Stimulated activated CD8-positive, alpha-beta memory T cell treated with anti-CD3 and anti-CD28 coated beads, Interleukin-7, amount 100 ng/mL, for 4 hours (primary cell): ENCODE data around the gene B4GALNT1.
"Not testable (repeated sequence)": the region's sequence is repeated elsewhere in the genome, so short reads cannot be mapped to it uniquely, and the experiment has no call there.

Source experiments
- DNase-seq, 2 donors: peaks; one replicate each; pipeline ENCODE4 v3.0.0-alpha.2; 2020; ENCODE audit warnings: low read depth in 2 of 2

The B4GALNT1 gene

GRCh38 chr12:57637364-57637763 lies 4.4 kb upstream of the B4GALNT1 start:
- DNase-seq: no peak

- not testable (repeated sequence) for DNase-seq
These were observed 3.7 kb upstream of the B4GALNT1 start for GRCh38 chr12:57636731-57637130.

GRCh38 chr12:57632073-57632957 lies 686 bp downstream of the B4GALNT1 start:
- no peak for DNase-seq

GRCh38 chr12:57631566-57632072 lies 1.4 kb downstream of the B4GALNT1 start:
- DNase-seq: no peak

GRCh38 chr12:57630891-57631433 lies 2.0 kb downstream of the B4GALNT1 start:
- no peak for DNase-seq

- DNase-seq: no peak
These were observed 3.0 kb downstream of the B4GALNT1 start for GRCh38 chr12:57629897-57630471.

DNA sequence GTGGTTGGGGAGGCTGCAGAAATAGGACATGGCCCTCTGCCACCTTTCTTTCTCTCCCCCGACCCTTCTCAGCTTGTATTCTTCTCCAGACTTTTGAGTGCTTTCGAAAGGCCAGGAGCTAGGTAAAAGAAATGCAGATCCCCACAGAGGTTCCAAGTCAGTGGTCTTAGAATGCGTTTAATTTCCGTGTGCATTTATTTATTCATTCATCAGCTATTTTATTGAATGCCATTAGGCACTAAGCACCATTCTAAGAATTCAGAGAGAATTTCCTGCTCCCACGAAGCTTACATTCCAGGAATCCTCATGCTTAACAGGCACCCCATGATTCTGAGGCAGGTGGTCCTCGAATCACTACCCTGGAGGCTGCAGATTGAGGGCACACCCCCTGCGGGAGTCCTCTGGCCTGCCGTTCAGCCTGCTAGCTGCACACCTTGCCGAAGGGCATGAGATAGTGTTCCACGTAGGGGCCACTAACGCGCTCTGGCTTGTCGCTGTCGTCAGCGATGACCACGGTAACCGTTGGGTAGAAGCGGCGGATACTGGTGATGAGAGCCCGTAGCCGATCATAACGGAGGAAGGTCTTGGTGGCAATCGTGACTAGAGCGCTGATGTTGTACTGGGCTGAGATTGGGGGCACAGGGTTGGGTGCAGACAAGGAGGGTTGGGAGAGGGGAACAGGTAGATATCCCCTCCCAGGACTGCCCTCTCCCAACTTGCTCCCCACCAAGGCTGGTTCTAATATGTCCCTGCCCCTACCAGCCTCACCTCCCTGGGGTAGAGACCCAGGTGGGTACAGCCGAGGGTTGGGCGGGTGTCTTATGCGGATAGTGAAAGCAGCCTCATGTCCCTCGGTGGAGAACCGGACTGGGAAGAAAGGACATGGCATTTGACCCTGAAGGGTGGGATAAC lies 4.5 kb downstream of the B4GALNT1 start:
- no peak for DNase-seq

DNA sequence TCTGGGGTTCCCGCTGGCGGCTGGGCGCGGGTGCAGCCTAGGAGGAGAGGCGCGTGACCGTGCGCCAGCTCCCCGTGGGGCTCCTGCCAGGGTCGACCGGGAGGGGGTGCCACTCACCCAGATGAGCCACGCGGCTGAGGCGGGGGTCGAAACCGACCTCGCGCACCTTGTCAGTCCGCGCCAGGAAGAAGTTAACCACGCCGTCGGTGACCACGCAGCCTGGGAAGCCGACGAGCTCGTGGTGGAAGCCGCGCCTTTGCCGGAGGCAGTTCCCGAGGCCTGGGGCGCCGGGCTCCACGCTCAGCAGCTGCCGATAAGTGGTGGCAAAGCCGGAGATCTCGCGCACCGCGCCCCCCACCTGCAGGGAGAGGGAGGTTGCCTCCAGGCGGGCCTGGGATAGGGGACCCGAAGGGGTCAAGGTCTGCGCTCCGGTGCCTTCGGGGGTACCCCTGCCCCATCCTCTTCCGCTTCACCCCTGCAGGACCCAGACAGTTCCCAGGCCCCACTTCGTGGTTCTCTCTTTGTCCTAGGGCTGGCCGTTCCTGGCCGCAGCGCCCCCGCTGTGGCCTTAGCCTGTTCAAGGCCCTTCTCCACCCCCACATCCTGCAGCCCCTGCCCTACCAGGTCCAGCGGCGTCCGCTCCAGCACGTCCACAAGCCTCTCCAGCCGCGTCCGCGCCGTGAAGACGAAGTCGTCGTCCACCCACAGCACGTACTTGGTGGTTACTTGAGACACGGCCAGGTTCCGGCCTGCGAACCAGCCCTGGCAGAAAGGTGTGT lies 5.3 kb downstream of the B4GALNT1 start:
- no peak for DNase-seq

- no peak for DNase-seq
These were observed 6.0 kb downstream of the B4GALNT1 start for GRCh38 chr12:57626921-57627445.

DNA sequence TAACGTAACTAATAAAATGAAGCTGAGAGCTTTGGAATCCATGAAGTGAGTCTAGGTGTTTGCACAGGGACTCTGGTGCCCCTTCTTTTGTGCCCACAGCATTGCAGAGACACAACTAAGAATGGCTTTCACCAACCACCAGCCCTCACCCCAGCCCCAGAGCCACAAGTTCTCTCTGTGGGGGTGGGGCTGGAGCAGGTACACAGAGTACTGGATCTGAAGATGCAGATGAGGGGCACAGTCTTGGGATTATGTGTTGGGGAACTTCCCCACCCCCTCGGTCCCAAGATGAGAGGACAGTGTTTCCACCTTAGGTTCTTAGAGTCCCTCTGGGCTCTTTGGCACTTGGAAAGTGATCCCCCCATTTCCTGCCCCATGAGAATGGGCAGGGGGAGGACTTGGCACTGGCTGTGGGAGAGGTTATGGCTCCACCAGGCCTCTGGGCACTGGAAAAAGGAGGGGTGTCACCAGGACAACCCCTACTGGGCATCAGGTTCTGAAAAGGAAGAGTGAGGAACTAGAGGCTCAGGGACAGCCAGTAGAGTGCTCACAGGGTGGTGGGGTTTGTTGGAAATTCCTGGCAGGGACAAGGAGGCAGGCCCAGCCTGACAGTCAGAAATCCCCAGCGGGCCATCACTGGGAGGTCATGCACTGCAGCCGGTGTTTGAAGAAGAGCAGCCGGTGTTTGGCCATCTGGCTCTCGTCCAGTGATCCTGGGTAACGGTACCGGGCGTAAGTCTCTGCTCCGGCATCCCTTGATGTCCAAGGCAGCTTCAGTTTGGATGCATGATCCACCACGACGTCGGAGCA lies 6.7 kb downstream of the B4GALNT1 start:
- no peak for DNase-seq

DNA sequence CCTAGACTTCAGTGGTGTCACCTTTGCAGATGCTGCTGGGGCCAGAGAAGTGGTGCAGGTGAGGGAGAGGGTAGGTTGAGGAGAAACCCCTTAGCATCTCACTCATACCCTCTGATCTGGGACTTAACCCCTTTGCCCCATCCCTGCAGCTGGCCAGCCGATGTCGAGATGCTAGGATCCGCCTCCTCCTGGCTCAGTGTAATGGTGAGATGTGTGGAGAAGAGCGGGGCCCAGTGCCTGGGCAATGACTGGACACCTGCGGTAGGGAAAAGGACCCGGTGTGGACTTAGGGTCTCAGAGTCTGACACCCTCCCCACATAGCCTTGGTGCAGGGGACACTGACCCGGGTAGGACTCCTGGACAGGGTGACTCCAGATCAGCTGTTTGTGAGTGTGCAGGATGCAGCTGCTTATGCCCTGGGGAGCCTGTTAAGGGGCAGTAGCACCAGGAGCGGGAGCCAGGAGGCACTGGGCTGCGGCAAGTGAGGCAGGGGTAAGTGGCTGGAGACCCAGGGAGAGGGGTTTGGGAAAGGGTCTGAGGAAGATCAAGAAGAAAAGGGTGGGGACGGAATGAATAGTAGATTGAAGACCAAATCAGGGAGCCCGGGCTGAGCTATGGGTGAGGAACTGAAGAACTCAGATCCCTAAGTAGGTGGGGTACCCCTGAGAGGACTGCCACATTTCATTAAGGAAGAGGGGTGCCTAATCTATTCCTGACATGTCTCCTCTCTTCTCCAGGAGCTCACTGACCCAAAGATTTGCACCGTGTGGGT lies 7.6 kb downstream of the B4GALNT1 start:
- no peak for DNase-seq

DNA sequence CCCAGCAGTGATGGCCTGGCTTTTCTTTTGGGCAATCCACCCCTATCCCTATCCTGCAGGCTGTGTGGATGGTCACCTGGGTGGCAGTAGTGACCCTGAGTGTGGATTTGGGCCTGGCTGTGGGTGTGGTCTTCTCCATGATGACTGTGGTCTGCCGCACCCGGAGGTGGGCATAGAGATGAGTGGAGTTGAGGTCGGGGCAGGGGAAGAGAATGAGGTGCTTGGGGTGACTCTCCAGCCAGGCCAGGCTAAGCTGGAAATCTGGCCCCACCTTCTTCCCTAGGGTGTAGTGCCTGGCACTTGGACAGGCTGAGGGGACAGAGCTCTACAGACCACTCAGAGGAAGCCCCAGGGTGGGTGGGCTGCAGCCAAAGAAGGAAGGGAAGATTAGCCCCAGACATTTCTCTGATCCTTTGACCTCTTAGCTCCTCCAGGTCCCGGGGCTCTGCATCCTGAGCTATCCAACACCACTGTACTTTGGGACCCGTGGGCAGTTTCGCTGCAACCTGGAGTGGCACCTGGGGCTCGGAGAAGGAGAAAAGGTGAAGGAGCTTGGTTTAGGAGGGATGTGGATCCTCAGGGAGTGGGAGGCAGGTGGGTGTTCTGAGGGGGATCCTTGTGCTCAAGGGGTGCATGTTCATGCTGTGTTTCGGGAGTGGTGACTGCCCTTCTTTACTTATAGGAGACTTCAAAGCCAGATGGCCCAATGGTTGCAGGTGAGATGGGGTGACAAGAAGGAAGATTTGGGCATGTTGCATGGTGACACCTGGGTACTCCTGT lies 8.4 kb downstream of the B4GALNT1 start:
- DNase-seq: no peak

DNA sequence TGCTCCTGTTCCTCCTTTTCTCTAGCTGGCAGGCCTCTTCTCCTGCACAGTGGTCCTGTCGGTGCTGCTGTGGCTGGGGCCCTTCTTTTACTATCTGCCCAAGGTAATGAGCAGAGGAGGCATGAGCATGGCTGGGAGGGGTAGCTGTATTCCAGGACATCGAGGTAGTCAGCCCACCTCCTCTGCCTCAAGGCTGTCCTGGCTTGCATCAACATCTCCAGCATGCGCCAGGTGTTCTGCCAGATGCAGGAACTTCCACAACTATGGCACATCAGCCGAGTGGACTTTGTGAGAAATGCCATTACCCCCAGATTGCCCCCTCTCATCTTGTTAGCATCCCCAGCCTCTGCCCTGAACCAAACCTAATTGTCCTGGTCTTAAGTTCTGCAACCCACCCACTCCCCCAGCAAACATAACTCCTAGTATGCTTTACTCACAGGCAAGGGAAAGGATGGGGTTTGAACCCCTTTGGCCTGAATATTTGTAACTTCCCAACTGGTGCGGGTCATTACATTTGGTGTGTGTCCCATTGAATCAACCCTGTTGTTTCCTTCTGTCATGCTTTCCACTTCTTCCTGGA lies 9.1 kb downstream of the B4GALNT1 start:
- no peak for DNase-seq

GRCh38 chr12:57623385-57623784 lies 9.6 kb downstream of the B4GALNT1 start:
- DNase-seq: no peak

DNA sequence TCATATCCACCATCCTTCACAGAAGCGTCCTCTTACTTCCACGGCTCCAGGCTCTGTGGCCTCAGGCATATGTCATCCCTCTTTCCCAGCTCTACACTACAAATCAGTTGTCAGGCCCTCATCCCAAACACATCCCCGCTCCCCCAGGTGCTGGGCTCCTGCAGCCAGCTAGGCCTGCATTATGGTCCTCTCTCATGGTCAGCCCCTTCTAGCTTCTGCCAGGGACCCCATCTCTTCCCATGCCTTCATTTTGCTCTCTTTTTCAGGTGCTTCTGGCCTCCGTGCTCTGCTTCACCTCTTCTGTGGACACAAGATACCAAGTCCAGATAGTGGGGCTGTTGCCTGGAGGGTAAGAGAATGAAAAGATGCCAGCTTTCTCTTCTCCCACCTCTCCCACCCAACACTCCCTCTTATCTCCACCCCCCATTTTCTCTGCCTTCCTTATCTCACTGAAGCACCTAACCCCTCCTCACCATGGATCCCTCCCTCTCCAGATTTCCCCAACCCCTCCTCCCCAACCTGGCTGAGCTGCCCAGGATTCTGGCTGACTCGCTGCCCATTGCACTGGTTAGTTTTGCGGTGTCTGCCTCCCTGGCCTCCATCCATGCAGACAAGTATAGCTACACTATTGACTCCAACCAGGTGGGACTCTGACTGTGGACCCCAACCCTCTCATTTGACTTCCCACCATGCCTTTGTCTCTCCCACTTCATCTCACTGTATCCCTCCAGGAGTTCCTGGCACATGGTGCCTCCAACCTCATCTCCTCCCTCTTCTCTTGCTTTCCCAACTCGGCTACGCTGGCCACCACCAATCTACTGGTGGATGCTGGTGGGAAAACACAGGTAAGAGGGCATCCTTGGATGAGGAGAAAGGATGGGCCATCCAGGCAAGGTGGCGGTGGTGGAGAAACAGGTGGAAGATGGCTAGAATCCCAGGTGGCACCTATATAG lies 10.4 kb downstream of the B4GALNT1 start:
- no peak for DNase-seq

DNA sequence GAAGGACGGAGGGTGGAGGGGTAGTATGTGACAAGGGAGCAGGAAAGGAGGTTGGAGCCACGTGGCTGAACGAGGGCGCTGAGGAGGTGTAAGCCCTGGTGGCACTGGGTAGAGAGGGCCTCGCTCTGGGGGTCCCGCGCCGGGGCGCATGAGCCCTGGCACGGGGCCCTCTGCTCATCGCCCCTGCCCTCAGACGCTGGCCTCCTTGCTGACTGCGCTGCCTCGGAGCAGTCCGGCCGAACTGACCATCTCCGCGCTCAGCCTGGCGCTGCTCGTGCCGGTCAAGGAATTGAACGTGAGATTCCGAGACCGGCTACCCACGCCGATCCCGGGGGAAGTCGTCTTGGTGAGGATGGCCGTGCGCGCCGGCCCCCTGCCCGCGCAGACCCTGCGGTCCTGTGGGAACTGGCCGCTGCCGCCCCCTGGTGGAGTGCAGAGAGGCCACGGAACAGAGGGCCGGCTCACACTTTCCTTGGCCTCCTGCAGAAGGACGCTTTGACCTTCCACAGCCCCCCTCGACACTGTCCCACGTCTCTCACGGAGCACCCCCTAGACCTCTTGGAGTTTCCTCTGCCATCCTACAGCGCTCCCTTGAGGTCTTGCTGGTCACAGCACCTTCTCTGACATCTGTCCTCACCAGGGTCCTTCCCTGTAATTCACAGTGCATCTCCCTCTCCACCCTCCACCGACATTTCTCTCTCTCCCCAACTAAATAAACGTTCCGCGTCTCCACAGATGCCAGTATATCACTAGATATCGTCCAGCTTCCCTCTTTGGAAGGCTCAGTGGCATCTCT lies 11.3 kb downstream of the B4GALNT1 start:
- no peak for DNase-seq
